RWPE2 (cell line): ENCODE measurements around the gene HK2.

Experiments used
- ATAC-seq: fragments of 200-7000 bp; cut with Tn5 transposase; 3 replicates; pipeline ENCODE4 v1.9.1; 2021; ENCODE audit warnings: low read depth
- DNase-seq: peaks from one replicate; pipeline ENCODE4 v3.0.0-alpha.2; 2020; ENCODE audit warnings: low spot score
- H3K27ac ChIP-seq: fragments of 450-650 bp; 2 replicates; pipeline ENCODE4 v1.5.1; 2017; ENCODE audit warnings: mild to moderate bottlenecking; ENCODE audit not compliant: poor library complexity, severe bottlenecking
- H3K27me3 ChIP-seq: fragments of 250-450 bp; sonication (Bioruptor Pico); 2 replicates; pipeline ENCODE4 v1.5.1; 2021; ENCODE audit warnings: mild to moderate bottlenecking, moderate library complexity; ENCODE audit not compliant: insufficient read depth, poor library complexity, severe bottlenecking
- H3K36me3 ChIP-seq: fragments of 250-450 bp; sonication (Bioruptor Pico); 2 replicates; pipeline ENCODE4 v1.5.1; 2020; ENCODE audit warnings: low read depth, mild to moderate bottlenecking, moderate library complexity
- H3K4me1 ChIP-seq: fragments of 250-450 bp; sonication (Bioruptor Pico); 2 replicates; pipeline ENCODE4 v1.5.1; 2021; ENCODE audit warnings: mild to moderate bottlenecking, moderate library complexity; ENCODE audit not compliant: insufficient read depth, poor library complexity, severe bottlenecking
- H3K4me3 ChIP-seq: fragments of 250-450 bp; sonication (Bioruptor Pico); 2 replicates; pipeline ENCODE4 v1.5.1; 2021; ENCODE audit warnings: mild to moderate bottlenecking, moderate library complexity; ENCODE audit not compliant: severe bottlenecking
- H3K9me3 ChIP-seq: fragments of 250-450 bp; sonication (Bioruptor Pico); 2 replicates; pipeline ENCODE4 v1.5.1; 2021; ENCODE audit warnings: mild to moderate bottlenecking, moderate library complexity; ENCODE audit not compliant: severe bottlenecking
- CTCF ChIP-seq: fragments of 450-650 bp; IDR thresholded peaks from one replicate; pipeline ENCODE4 v1.5.1; 2017; ENCODE audit warnings: mild to moderate bottlenecking, moderate library complexity; ENCODE audit not compliant: poor library complexity, severe bottlenecking

Gene HK2

DNA sequence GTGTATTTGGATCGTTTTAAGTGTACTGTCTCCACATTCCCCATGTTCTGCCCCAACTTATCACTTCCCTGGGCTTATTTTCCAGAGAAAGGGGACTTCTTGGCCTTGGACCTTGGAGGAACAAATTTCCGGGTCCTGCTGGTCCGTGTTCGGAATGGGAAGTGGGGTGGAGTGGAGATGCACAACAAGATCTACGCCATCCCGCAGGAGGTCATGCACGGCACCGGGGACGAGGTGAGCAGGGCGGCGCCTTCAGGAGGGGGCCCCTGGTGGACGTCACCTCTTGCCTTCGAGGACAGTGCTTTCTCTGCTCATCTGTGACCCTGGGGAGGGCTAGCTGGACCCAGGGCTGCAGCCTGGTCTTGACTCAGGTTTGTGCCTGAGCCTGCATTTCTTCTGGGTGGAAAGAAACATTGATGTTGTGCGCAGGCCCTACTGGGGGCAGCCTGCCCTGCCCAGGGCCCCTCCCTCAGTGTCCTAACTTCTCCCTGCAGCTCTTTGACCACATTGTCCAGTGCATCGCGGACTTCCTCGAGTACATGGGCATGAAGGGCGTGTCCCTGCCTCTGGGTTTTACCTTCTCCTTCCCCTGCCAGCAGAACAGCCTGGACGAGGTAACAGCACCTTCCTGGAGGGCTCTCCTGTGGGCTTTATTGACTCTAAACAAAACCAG, 47.8 kb downstream of the HK2 start:
- ATAC-seq (no peak), DNase-seq (no peak)
- no peak for TF ChIP-seq CTCF
- no peaks in the 10 kb centered on the region for H3K9me3 ChIP-seq
- peaks cover 97% of the 10 kb centered on the region for H3K36me3 ChIP-seq
- peaks cover 3% of the 10 kb centered on the region for H3K4me1 ChIP-seq
- H3K4me3 ChIP-seq = no peak overlapping the region
- H3K27ac ChIP-seq = no peak overlapping the region
- no peaks in the 10 kb centered on the region for H3K27me3 ChIP-seq

DNA sequence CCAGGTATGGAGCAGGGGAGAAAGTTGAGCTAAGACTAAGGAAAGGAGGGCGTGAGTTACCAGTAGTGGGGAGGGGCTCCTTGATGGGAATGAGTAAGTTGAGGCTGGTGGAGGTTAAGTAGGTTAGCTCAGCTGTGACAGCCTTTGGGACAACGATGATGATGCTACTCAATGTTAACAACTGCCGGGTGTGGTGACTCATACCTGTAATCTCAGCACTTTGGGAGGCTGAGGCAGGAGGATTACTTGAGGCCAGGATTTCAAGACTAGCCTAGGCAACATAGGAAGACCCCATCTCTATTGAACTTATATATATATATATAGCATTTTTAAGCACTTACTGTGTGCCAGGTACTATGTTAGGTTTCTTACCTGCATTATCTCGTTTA, 48.4 kb downstream of the HK2 start:
- no peaks in the 10 kb centered on the region for H3K9me3 ChIP-seq
- no peaks in the 10 kb centered on the region for H3K27me3 ChIP-seq
- H3K36me3 ChIP-seq = peaks cover 97% of the 10 kb centered on the region
- ATAC-seq = no peak
- H3K27ac ChIP-seq = no peak overlapping the region
- peaks cover 8% of the 10 kb centered on the region for H3K4me1 ChIP-seq
- no peak overlapping the region for H3K4me3 ChIP-seq
- DNase-seq = no peak
- no peak for TF ChIP-seq CTCF

- TF ChIP-seq CTCF = no peak
- Histone ChIP-seq H3K36me3 (peaks cover 91% of the 10 kb centered on the region), H3K27ac (no peak overlapping the region), H3K9me3 (no peaks in the 10 kb centered on the region), H3K4me3 (no peak overlapping the region), H3K27me3 (no peaks in the 10 kb centered on the region), H3K4me1 (peaks cover 14% of the 10 kb centered on the region)
- DNase-seq (no peak), ATAC-seq (no peak)
These were observed 49.1 kb downstream of the HK2 start for GRCh38 chr2:74883011-74883410.

- no peak for ATAC-seq
- peaks cover 91% of the 10 kb centered on the region for H3K36me3 ChIP-seq
- TF ChIP-seq CTCF = no peak
These were observed 50.3 kb downstream of the HK2 start for GRCh38 chr2:74884118-74884762.

DNA sequence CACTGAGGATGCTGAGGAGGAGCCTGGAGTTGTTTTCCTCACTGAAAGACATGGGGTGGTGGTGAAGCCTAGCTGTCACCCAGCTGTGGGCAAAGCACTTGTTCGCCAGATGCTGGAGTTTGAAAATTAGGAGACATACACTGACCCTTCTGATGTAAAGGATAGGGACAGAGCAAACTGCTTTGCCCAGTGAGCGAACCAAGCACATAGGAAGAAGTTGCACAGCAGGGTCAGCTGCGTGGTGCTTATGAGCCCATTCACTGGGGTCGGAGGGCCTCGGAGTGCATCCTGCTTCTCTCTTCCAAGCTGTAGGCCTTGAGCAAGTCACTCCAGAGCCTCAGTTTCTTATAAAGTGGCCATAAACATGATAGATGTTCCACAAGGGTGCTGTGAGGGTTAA, 50.9 kb downstream of the HK2 start:
- no peak overlapping the region for H3K27ac ChIP-seq
- peaks cover 91% of the 10 kb centered on the region for H3K36me3 ChIP-seq
- H3K9me3 ChIP-seq = no peaks in the 10 kb centered on the region
- ATAC-seq (no peak), DNase-seq (no peak)
- H3K27me3 ChIP-seq = no peaks in the 10 kb centered on the region
- H3K4me1 ChIP-seq = peaks cover 22% of the 10 kb centered on the region
- no peak for TF ChIP-seq CTCF
- no peak overlapping the region for H3K4me3 ChIP-seq

More at GRCh38 chr2:74884118-74884762, 50.3 kb downstream of the HK2 start:
- Histone ChIP-seq H3K27ac (no peak overlapping the region), H3K27me3 (no peaks in the 10 kb centered on the region), H3K9me3 (no peaks in the 10 kb centered on the region), H3K4me1 (peaks cover 22% of the 10 kb centered on the region), H3K4me3 (no peak overlapping the region)
- DNase-seq = no peak
